H1 (cell line): Measurements from ENCODE around the gene RAB41. TPM values are rescaled to one million over a fixed set of nuclear protein-coding genes. Genes with fewer than 3 reads are reported as not detected.

Source experiments
- CTCF ChIA-PET: fragments of 300-600 bp; sonication (Branson Sonifier 250); formaldehyde crosslinking; loops from one replicate; lab custom pipeline; 2021; ENCODE audit not compliant: partially characterized antibody; lab: Charles Lee
- POLR2A ChIA-PET: fragments of 300-600 bp; sonication (Branson Sonifier 250); formaldehyde crosslinking; loops from one replicate; lab custom pipeline; 2021; ENCODE audit warnings: inconsistent platforms; ENCODE audit not compliant: partially characterized antibody; lab: Charles Lee
- DNase-seq, 2 experiments: peaks; one replicate each; pipeline versions ENCODE4 v3.0.0 to v3.0.0-alpha.2; 2010 to 2022; ENCODE audit warnings: low spot score in 2 of 2, low read depth in 1 of 2, mixed read lengths in 1 of 2
- FAIRE-seq: peaks from 2 replicates; lab custom pipeline; 2011; peaks lifted over from hg19 to GRCh38; lab: Jason Lieb, UNC
- H2AFZ ChIP-seq: 2 replicates; pipeline ENCODE4 v1.8.1; 2012; ENCODE audit warnings: low read length, inconsistent platforms
- H2AK5ac ChIP-seq: 2 replicates; pipeline ENCODE4 v1.6.1; 2013; ENCODE audit warnings: low read depth, low read length
- H2BK120ac ChIP-seq: replicated peaks from 2 replicates; pipeline ENCODE3; 2013; ENCODE audit warnings: low read depth, low read length, inconsistent platforms
- H2BK12ac ChIP-seq: 2 replicates; pipeline ENCODE4 v1.6.1; 2013; ENCODE audit warnings: low read depth, low read length
- H2BK15ac ChIP-seq: 2 replicates; pipeline ENCODE4 v1.6.1; 2013; ENCODE audit warnings: low read length
- H2BK20ac ChIP-seq: 2 replicates; pipeline ENCODE4 v1.6.1; 2013; ENCODE audit warnings: low read length
- H2BK5ac ChIP-seq: 2 replicates; pipeline ENCODE4 v1.6.1; 2013; ENCODE audit warnings: low read depth, low read length
- H3K14ac ChIP-seq: 2 replicates; pipeline ENCODE4 v1.6.1; 2013; ENCODE audit warnings: inconsistent platforms; ENCODE audit not compliant: insufficient read length
- H3K18ac ChIP-seq: 2 replicates; pipeline ENCODE4 v1.6.1; 2013; ENCODE audit warnings: low read length; ENCODE audit errors: extremely low read depth
- H3K23ac ChIP-seq: 2 replicates; pipeline ENCODE4 v1.6.1; 2013; ENCODE audit warnings: inconsistent platforms; ENCODE audit not compliant: insufficient read length
- H3K23me2 ChIP-seq: 2 replicates; pipeline ENCODE4 v1.6.1; 2013; ENCODE audit warnings: low read depth, low read length
- H3K27ac ChIP-seq: 2 replicates; pipeline ENCODE4 v1.6.1; 2011; ENCODE audit warnings: low read depth, low read length, inconsistent platforms
- H3K27me3 ChIP-seq, 4 experiments: replicated peaks in 1 of 4; 1 replicate in 1 of 4; 2 replicates in 3 of 4; pipeline versions ENCODE4 v1.6.1 to v1.8.1; 2011 to 2013; ENCODE audit warnings: low read length in 3 of 4, mild to moderate bottlenecking in 3 of 4, inconsistent platforms in 2 of 4, mixed read lengths in 2 of 4, moderate library complexity in 1 of 4; ENCODE audit not compliant: control insufficient read depth in 3 of 4, insufficient read depth in 3 of 4; ENCODE audit errors: extremely low read depth in 1 of 4
- H3K36me3 ChIP-seq, 4 experiments: 2 replicates each; pipeline versions ENCODE4 v1.6.1 to v1.8.1; 2011 to 2013; ENCODE audit warnings: mild to moderate bottlenecking in 4 of 4, low read length in 3 of 4, moderate library complexity in 2 of 4, control low read depth in 1 of 4, inconsistent platforms in 1 of 4; ENCODE audit not compliant: insufficient read depth in 4 of 4, control insufficient read depth in 2 of 4
- H3K4ac ChIP-seq: replicated peaks from 2 replicates; pipeline ENCODE3; 2013; ENCODE audit warnings: low read length, low read depth, mixed read lengths, inconsistent platforms; ENCODE audit not compliant: insufficient read length
- H3K4me1 ChIP-seq, 4 experiments: replicated peaks in 1 of 4; 1 replicate in 1 of 4; 2 replicates in 3 of 4; pipeline versions ENCODE4 v1.6.1 to v1.8.1; 2011 to 2013; ENCODE audit warnings: low read length in 3 of 4, inconsistent platforms in 2 of 4, mixed read lengths in 1 of 4; ENCODE audit not compliant: insufficient read depth in 4 of 4, control insufficient read depth in 3 of 4
- H3K4me2 ChIP-seq, 2 experiments: 2 replicates each; pipeline versions ENCODE4 v1.6.1 to v1.8.1; 2011 to 2013; ENCODE audit warnings: low read depth in 2 of 2, low read length in 2 of 2, control low read depth in 1 of 2, inconsistent platforms in 1 of 2, mild to moderate bottlenecking in 1 of 2; ENCODE audit not compliant: insufficient read depth in 1 of 2
- H3K4me3 ChIP-seq, 4 experiments: fragments of 200-600, 300-600 bp in 1 of 4; sonication (generic), shearing (Covaris generic), sonication (Bioruptor Twin) in 1 of 4; 2 replicates each; pipeline versions ENCODE4 v1.5.1 to v1.8.1; 2011 to 2016; ENCODE audit warnings: low read length in 4 of 4, low read depth in 3 of 4, control low read depth in 2 of 4, inconsistent platforms in 2 of 4, mild to moderate bottlenecking in 2 of 4, mixed read lengths in 1 of 4, moderate library complexity in 1 of 4; ENCODE audit not compliant: insufficient read depth in 2 of 4; ENCODE audit errors: extremely low read depth in 1 of 4
- H3K56ac ChIP-seq: replicated peaks from 2 replicates; pipeline ENCODE3; 2013; ENCODE audit warnings: low read depth, mild to moderate bottlenecking, mixed read lengths, low read length, inconsistent platforms; ENCODE audit not compliant: insufficient read length
- H3K79me1 ChIP-seq: 2 replicates; pipeline ENCODE4 v1.6.1; 2013; ENCODE audit warnings: low read depth, low read length, control low read depth
- H3K79me2 ChIP-seq, 2 experiments: 2 replicates each; pipeline versions ENCODE4 v1.6.1 to v1.8.1; 2012 to 2013; ENCODE audit warnings: low read length in 2 of 2, mild to moderate bottlenecking in 2 of 2, inconsistent platforms in 1 of 2; ENCODE audit not compliant: insufficient read depth in 2 of 2, control insufficient read depth in 1 of 2
- H3K9ac ChIP-seq, 4 experiments: replicated peaks in 1 of 4; 1 replicate in 1 of 4; 2 replicates in 3 of 4; pipeline versions ENCODE4 v1.6.1 to v1.8.1; 2011 to 2013; ENCODE audit warnings: low read depth in 3 of 4, low read length in 3 of 4, control low read depth in 2 of 4, mild to moderate bottlenecking in 2 of 4, moderate library complexity in 2 of 4, inconsistent platforms in 1 of 4; ENCODE audit errors: extremely low read depth in 1 of 4
- H3K9me3 ChIP-seq, 2 experiments: 2 replicates each; pipeline versions ENCODE4 v1.6.1 to v1.8.1; 2012 to 2013; ENCODE audit warnings: mild to moderate bottlenecking in 2 of 2, moderate library complexity in 2 of 2, control low read depth in 1 of 2, inconsistent platforms in 1 of 2, low read depth in 1 of 2, low read length in 1 of 2, mixed read lengths in 1 of 2; ENCODE audit not compliant: insufficient read depth in 2 of 2
- H4K20me1 ChIP-seq, 2 experiments: replicated peaks in 1 of 2; 2 replicates each; pipeline versions ENCODE3 to v1.8.1; 2011 to 2013; ENCODE audit warnings: inconsistent platforms in 2 of 2, low read length in 2 of 2, mild to moderate bottlenecking in 1 of 2; ENCODE audit not compliant: insufficient read depth in 2 of 2, control insufficient read depth in 1 of 2
- H4K5ac ChIP-seq: 2 replicates; pipeline ENCODE4 v1.6.1; 2013; ENCODE audit warnings: low read length, low read depth, mixed read lengths, inconsistent platforms; ENCODE audit not compliant: insufficient read length
- H4K8ac ChIP-seq: 2 replicates; pipeline ENCODE4 v1.8.0; 2013; ENCODE audit warnings: mild to moderate bottlenecking, moderate library complexity, low read length, inconsistent platforms; ENCODE audit not compliant: insufficient read depth; ENCODE audit errors: extremely low read depth
- H4K91ac ChIP-seq: replicated peaks from 2 replicates; pipeline ENCODE3; 2013; ENCODE audit warnings: low read length, mixed read lengths, inconsistent platforms; ENCODE audit not compliant: insufficient read length
- BACH1 ChIP-seq: IDR thresholded peaks from 2 replicates; pipeline ENCODE4 v1.6.1; 2012; ENCODE audit warnings: low read length, improper control_type of control experiment
- CBX5 ChIP-seq: fragments of 300-800, 300-1000 bp; sonication (generic); IDR thresholded peaks from 2 replicates; pipeline ENCODE4 v1.7.1; 2016; ENCODE audit warnings: antibody characterized with exemption, low read length, low read depth
- NRF1 ChIP-seq: IDR thresholded peaks from 2 replicates; pipeline ENCODE4 v1.6.1; 2011; ENCODE audit warnings: mild to moderate bottlenecking, low read depth, low read length, improper control_type of control experiment
- WGBS, 2 experiments: shearing (Covaris generic) in 1 of 2; methylation state at CpG; one replicate each; pipeline versions ENCODE4 v1.1.6 to v1.1.7; 2013 to 2015; ENCODE audit warnings: low lambda C conversion rate in 2 of 2, mixed read lengths in 2 of 2, inconsistent platforms in 1 of 2, low coverage in 1 of 2, missing lambda C conversion rate in 1 of 2; ENCODE audit not compliant: insufficient replicate concordance in 2 of 2, insufficient coverage in 1 of 2, insufficient read length in 1 of 2; ENCODE audit errors: extremely low coverage in 1 of 2, missing lambda C conversion rate in 1 of 2; 5-methylcytosine and 5-hydroxymethylcytosine counted together
- polyA plus RNA-seq, 7 experiments: library from polyadenylated mRNA; depleted of rRNA in 3 of 7; stranded (reverse) in 5 of 7; unstranded in 2 of 7; fragments of >200 nt in 5 of 7; fragments of 200-250 nt in 2 of 7; gene quantifications; 1 replicate in 5 of 7; 2 replicates in 1 of 7; 4 replicates in 1 of 7; pipeline versions ENCODE4 v1.2.1 to v1.2.3, GENCODE V29; 2011 to 2013; ENCODE audit warnings: missing spikeins in 2 of 7, mixed read lengths in 2 of 7
- total RNA-seq: library from RNA; stranded (reverse); fragmentation: NEBNext Ultra II Directional; extraction: Animal tissue kit (Norgen Biotek cat#: 25700); gene quantifications from 2 replicates; pipeline ENCODE4 v1.2.1, GENCODE V29; 2021

Gene RAB41
- total and polyA plus RNA-seq, 2 of the 8 experiments (the other 6 are each of a cell fraction or from before 2014, with no cell fraction given), result not detected

DNA sequence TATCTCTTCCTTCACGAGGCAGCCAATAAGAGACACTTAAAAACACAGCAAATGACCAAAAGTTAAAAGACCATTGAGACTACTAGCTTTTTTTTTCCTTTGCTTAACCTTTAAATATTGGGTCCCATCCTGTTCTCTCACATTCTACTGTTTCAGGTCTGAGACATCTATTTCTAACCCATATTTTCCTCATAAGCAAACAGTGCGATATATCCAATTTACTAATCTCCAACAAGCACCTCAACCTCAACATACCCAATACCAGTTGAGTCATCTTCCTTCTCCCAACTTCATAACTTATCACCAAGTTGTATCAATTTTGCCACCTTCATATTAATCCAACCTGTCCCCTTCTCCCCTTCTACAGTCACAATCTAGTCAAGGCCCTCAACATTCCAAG is 40.5 kb upstream of the RAB41 start:
- DNase-seq (no peak), FAIRE-seq (no peak)
- Histone ChIP-seq H3K4me3 (no peak overlapping the region), H4K91ac (no peak overlapping the region), H3K4ac (no peak overlapping the region), H2BK5ac (no peak overlapping the region), H2BK20ac (no peak overlapping the region), H4K20me1 (no peaks in the 10 kb centered on the region), H3K36me3 (no peaks in the 10 kb centered on the region), H3K79me1 (no peaks in the 10 kb centered on the region), H4K8ac (no peak overlapping the region), H3K23ac (no peak overlapping the region), H3K9ac (no peak overlapping the region), H3K27ac (no peak overlapping the region), H3K56ac (no peak overlapping the region), H3K79me2 (no peaks in the 10 kb centered on the region), H3K9me3 (no peaks in the 10 kb centered on the region), H2AK5ac (no peak overlapping the region), H2BK12ac (no peak overlapping the region), H2BK15ac (no peak overlapping the region), H3K14ac (no peak overlapping the region), H2BK120ac (no peak overlapping the region), H3K4me2 (no peak overlapping the region), H3K4me1 (no peaks in the 10 kb centered on the region), H2AFZ (no peak overlapping the region), H3K23me2 (no peaks in the 10 kb centered on the region), H3K27me3 (no peaks in the 10 kb centered on the region), H4K5ac (no peak overlapping the region), H3K18ac (no peak overlapping the region)
- 100% methylated on average over 2 of the region's 2 CpGs; no CpG with 5 or more reads in 1 of the 2 experiments for WGBS, 2 experiments
- TF ChIP-seq NRF1, result no peak
- no peak for TF ChIP-seq BACH1
- TF ChIP-seq CBX5, result no peak
- CTCF ChIA-PET, result no interaction called here
- POLR2A ChIA-PET, result no interaction called here
